HCT116 (cell line): Measurements from ENCODE around the gene BTF3. TPM values are rescaled to one million over a fixed set of nuclear protein-coding genes. Genes with fewer than 3 reads are reported as not detected.

Experiments
- ATAC-seq: fragments of 200-7000 bp; cut with Tn5 transposase; 2 replicates; pipeline ENCODE4 v1.9.1; 2020; ENCODE audit warnings: mild to moderate bottlenecking, moderate library complexity
- BruUV-seq: library from RNA; stranded (reverse); fragments of 400-500 nt; replicated peaks from 2 replicates; lab custom pipeline; 2021; lab: Mats Ljungman, UMichigan
- CTCF ChIA-PET: fragments of 300-600 bp; sonication (Branson Sonifier 250); formaldehyde crosslinking; loops from one replicate; lab custom pipeline; 2021; ENCODE audit warnings: antibody characterized with exemption; lab: Charles Lee
- POLR2A ChIA-PET: fragments of 300-600, 350-600 bp; sonication (Branson Sonifier 250); formaldehyde crosslinking; loops from one replicate; lab custom pipeline; 2021; ENCODE audit warnings: antibody characterized with exemption; lab: Charles Lee
- RAD21 ChIA-PET, 2 experiments: fragments of 300-600 bp; sonication (Branson Sonifier 250); formaldehyde crosslinking; loops; one replicate each; lab custom pipeline; 2023; ENCODE audit warnings: low total read pairs in 2 of 2; ENCODE audit not compliant: uncharacterized antibody in 2 of 2, unreplicated experiment in 2 of 2, low non-redundant PET in 1 of 2; lab: Charles Lee
- DNase-seq: peaks from one replicate; pipeline ENCODE4 v3.0.0-alpha.2; 2010; ENCODE audit warnings: low read depth, low spot score
- H2AFZ ChIP-seq: fragments of 200-600 bp; shearing (Covaris generic), sonication (generic); 2 replicates; pipeline ENCODE4 v1.6.1; 2017; ENCODE audit warnings: low read depth, mixed run types, mixed read lengths, antibody characterized with exemption, low read length; ENCODE audit not compliant: poor library complexity, severe bottlenecking
- H3K27ac ChIP-seq: 2 replicates; pipeline ENCODE4 v1.5.1; 2012; ENCODE audit warnings: low read depth, low read length
- H3K27me3 ChIP-seq: fragments of 200-600 bp; sonication (generic); 2 replicates; pipeline ENCODE4 v1.6.1; 2016; ENCODE audit warnings: mixed run types, low read length, mixed read lengths; ENCODE audit not compliant: insufficient read depth
- H3K36me3 ChIP-seq, 2 experiments: fragments of 200-500 bp in 1 of 2; fragments of 200-600 bp in 1 of 2; sonication (Bioruptor generic) in 1 of 2; sonication (generic) in 1 of 2; 2 replicates each; pipeline versions ENCODE4 v1.5.1 to v1.6.1; 2014 to 2016; ENCODE audit warnings: low read length in 2 of 2, inconsistent platforms in 1 of 2, mixed read lengths in 1 of 2, mixed run types in 1 of 2; ENCODE audit not compliant: insufficient read depth in 2 of 2, control insufficient read depth in 1 of 2
- H3K4me1 ChIP-seq, 2 experiments: fragments of 200-600 bp in 1 of 2; sonication (generic) in 1 of 2; 2 replicates each; pipeline versions ENCODE4 v1.5.1 to v1.6.1; 2012 to 2017; ENCODE audit warnings: low read length in 2 of 2, inconsistent platforms in 1 of 2, mild to moderate bottlenecking in 1 of 2, mixed read lengths in 1 of 2, mixed run types in 1 of 2, moderate library complexity in 1 of 2; ENCODE audit not compliant: insufficient read depth in 2 of 2, control insufficient read depth in 1 of 2
- H3K4me2 ChIP-seq: fragments of 200-600 bp; sonication (generic); 2 replicates; pipeline ENCODE4 v1.6.1; 2017; ENCODE audit warnings: mixed run types, low read length, mixed read lengths
- H3K4me3 ChIP-seq, 2 experiments: fragments of 200-600 bp in 1 of 2; sonication (generic) in 1 of 2; replicated peaks in 1 of 2; 2 replicates each; pipeline ENCODE4 v1.5.1; 2011 to 2016; ENCODE audit warnings: low read length in 2 of 2, control low read depth in 1 of 2, low read depth in 1 of 2, mild to moderate bottlenecking in 1 of 2, mixed read lengths in 1 of 2, mixed run types in 1 of 2
- H3K79me2 ChIP-seq: fragments of 200-600 bp; sonication (generic); 2 replicates; pipeline ENCODE4 v1.6.1; 2017; ENCODE audit warnings: mild to moderate bottlenecking, mixed run types, low read length, moderate library complexity, mixed read lengths; ENCODE audit not compliant: insufficient read depth
- H3K9ac ChIP-seq: fragments of 200-600 bp; sonication (generic); 2 replicates; pipeline ENCODE4 v1.6.1; 2016; ENCODE audit warnings: low read length, mixed read lengths
- H3K9me2 ChIP-seq: fragments of 200-600 bp; sonication (generic), shearing (Covaris generic); 2 replicates; pipeline ENCODE4 v1.6.1; 2017; ENCODE audit warnings: mixed run types, mild to moderate bottlenecking, moderate library complexity; ENCODE audit not compliant: insufficient read depth
- H3K9me3 ChIP-seq, 2 experiments: fragments of 200-500 bp in 1 of 2; fragments of 200-600 bp in 1 of 2; sonication (Bioruptor generic) in 1 of 2; sonication (generic) in 1 of 2; 2 replicates each; pipeline ENCODE4 v1.6.1; 2014 to 2017; ENCODE audit warnings: low read length in 2 of 2, mixed read lengths in 2 of 2, inconsistent platforms in 1 of 2, low read depth in 1 of 2, mild to moderate bottlenecking in 1 of 2, mixed run types in 1 of 2, moderate library complexity in 1 of 2; ENCODE audit not compliant: control insufficient read depth in 1 of 2, insufficient read depth in 1 of 2
- H4K20me1 ChIP-seq: fragments of 200-600 bp; sonication (generic), shearing (Covaris generic); 2 replicates; pipeline ENCODE4 v1.6.1; 2017; ENCODE audit warnings: mixed run types, mild to moderate bottlenecking, moderate library complexity; ENCODE audit not compliant: insufficient read depth
- CBX3 ChIP-seq: IDR thresholded peaks from 2 replicates; pipeline ENCODE4 v1.6.1; 2012; ENCODE audit warnings: low read depth
- CEBPB ChIP-seq: IDR thresholded peaks from 2 replicates; pipeline ENCODE4 v1.6.1; 2012; ENCODE audit warnings: low read depth
- EGR1 ChIP-seq: IDR thresholded peaks from 2 replicates; pipeline ENCODE4 v1.6.1; 2012; ENCODE audit warnings: low read depth
- ELF1 ChIP-seq: IDR thresholded peaks from 2 replicates; pipeline ENCODE4 v1.6.1; 2012; ENCODE audit warnings: low read depth, borderline replicate concordance
- EZH2 ChIP-seq: fragments of 200-600 bp; sonication (generic); IDR thresholded peaks from 2 replicates; pipeline ENCODE4 v1.6.1; 2017; ENCODE audit warnings: antibody characterized with exemption, mixed run types
- EZH2phosphoT487 ChIP-seq: fragments of 200-600 bp; IDR thresholded peaks from 2 replicates; pipeline ENCODE4 v1.6.1; 2018; ENCODE audit warnings: antibody characterized with exemption, borderline replicate concordance
- JUND ChIP-seq: IDR thresholded peaks from 2 replicates; pipeline ENCODE4 v1.6.1; 2012
- POLR2AphosphoS5 ChIP-seq: IDR thresholded peaks from 2 replicates; pipeline ENCODE4 v1.6.1; 2011; ENCODE audit warnings: mild to moderate bottlenecking, low read depth, low read length, moderate library complexity
- RAD21 ChIP-seq: IDR thresholded peaks from 2 replicates; pipeline ENCODE4 v1.6.1; 2012; ENCODE audit warnings: low read depth, mild to moderate bottlenecking
- SIN3A ChIP-seq: IDR thresholded peaks from 2 replicates; pipeline ENCODE4 v1.6.1; 2012; ENCODE audit warnings: low read depth
- YY1 ChIP-seq: IDR thresholded peaks from 2 replicates; pipeline ENCODE4 v1.6.1; 2011; ENCODE audit warnings: low read length, low read depth, moderate library complexity, mild to moderate bottlenecking; ENCODE audit not compliant: insufficient replicate concordance; ENCODE audit errors: extremely low read depth
- ZFX ChIP-seq: fragments of 450-650 bp; IDR thresholded peaks from 2 replicates; pipeline ENCODE4 v1.6.1; 2017
- ZNF274 ChIP-seq: fragments of 200-500 bp; sonication (Bioruptor generic); IDR thresholded peaks from 2 replicates; pipeline ENCODE4 v1.6.1; 2014; ENCODE audit warnings: mild to moderate bottlenecking, low read depth, low read length, inconsistent platforms
- intact Hi-C: fragments of 100-400 bp; cut with micrococcal nuclease; formaldehyde crosslinking; loops from 2 replicates; pipeline ENCODE4 v1.10.0; 2022
- total RNA-seq: library from RNA; stranded (reverse); gene quantifications from one replicate; pipeline ENCODE4 v1.2.1, GENCODE V29; 2021; ENCODE audit not compliant: unreplicated experiment
- TF ChIP-seq, protein P1 (sequence below): IDR thresholded peaks from 2 replicates; pipeline ENCODE4 v1.6.1; 2012
- TF ChIP-seq, protein P2 (sequence below), 3 experiments: fragments of 200-600 bp in 1 of 3; sonication (generic) in 1 of 3; IDR thresholded peaks in 2 of 3; conservative IDR thresholded peaks in 1 of 3; 2 replicates each; pipeline ENCODE4 v1.5.1; 2012 to 2017; ENCODE audit warnings: low read depth in 2 of 3, low read length in 2 of 3, antibody characterized with exemption in 1 of 3, borderline replicate concordance in 1 of 3, control low read depth in 1 of 3, mild to moderate bottlenecking in 1 of 3, mixed read lengths in 1 of 3, mixed run types in 1 of 3, moderate library complexity in 1 of 3; ENCODE audit not compliant: insufficient read depth in 1 of 3
- TF ChIP-seq, protein P3 (sequence below): IDR thresholded peaks from 2 replicates; pipeline ENCODE4 v1.6.1; 2012; ENCODE audit warnings: low read depth

The BTF3 gene
- total RNA-seq, 1 experiment from 2014 or later: 868 TPM

GRCh38 chr5:73529081-73529480 lies 30.8 kb downstream of the BTF3 start:
- 0 out of 4 replicates have a peak, but pooled peaks cover 0 to 3% of the 10 kb centered on the region in 2 experiments for H3K4me1 ChIP-seq
- DNase-seq (no peak), ATAC-seq (no peak)
- no peaks in the 10 kb centered on the region for H3K9me3 ChIP-seq
- RAD21 ChIA-PET: no interaction called here
- H3K9me2 ChIP-seq: no peaks in the 10 kb centered on the region
- no peaks in the 10 kb centered on the region for H4K20me1 ChIP-seq
- no TSS peak for BruUV-seq
- H3K4me2 ChIP-seq: no peak overlapping the region
- H2AFZ ChIP-seq: no peak overlapping the region
- H3K4me3 ChIP-seq: no peak overlapping the region
- CTCF ChIA-PET: no interaction called here
- H3K36me3 ChIP-seq: no peaks in the 10 kb centered on the region
- no peaks in the 10 kb centered on the region for H3K27me3 ChIP-seq
- POLR2A ChIA-PET: no interaction called here
- H3K79me2 ChIP-seq: no peaks in the 10 kb centered on the region
- intact Hi-C loops: no loop called here
- no peak for TF ChIP-seq JUND
- TF ChIP-seq, protein P1, sequence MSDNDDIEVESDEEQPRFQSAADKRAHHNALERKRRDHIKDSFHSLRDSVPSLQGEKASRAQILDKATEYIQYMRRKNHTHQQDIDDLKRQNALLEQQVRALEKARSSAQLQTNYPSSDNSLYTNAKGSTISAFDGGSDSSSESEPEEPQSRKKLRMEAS: no peak
- TF ChIP-seq, protein P2, sequence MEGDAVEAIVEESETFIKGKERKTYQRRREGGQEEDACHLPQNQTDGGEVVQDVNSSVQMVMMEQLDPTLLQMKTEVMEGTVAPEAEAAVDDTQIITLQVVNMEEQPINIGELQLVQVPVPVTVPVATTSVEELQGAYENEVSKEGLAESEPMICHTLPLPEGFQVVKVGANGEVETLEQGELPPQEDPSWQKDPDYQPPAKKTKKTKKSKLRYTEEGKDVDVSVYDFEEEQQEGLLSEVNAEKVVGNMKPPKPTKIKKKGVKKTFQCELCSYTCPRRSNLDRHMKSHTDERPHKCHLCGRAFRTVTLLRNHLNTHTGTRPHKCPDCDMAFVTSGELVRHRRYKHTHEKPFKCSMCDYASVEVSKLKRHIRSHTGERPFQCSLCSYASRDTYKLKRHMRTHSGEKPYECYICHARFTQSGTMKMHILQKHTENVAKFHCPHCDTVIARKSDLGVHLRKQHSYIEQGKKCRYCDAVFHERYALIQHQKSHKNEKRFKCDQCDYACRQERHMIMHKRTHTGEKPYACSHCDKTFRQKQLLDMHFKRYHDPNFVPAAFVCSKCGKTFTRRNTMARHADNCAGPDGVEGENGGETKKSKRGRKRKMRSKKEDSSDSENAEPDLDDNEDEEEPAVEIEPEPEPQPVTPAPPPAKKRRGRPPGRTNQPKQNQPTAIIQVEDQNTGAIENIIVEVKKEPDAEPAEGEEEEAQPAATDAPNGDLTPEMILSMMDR (IDR thresholded peaks at IDR 0.05 in 2 of 3, conservative IDR thresholded peaks at IDR 0.05 in 1 of 3; ENCODE audit: borderline replicate concordance in 1 of 3, insufficient read depth in 1 of 3, low read depth in 2 of 3, low read length in 2 of 3): no peak
- H3K9ac ChIP-seq: no peak overlapping the region
- no peak overlapping the region for H3K27ac ChIP-seq

DNA sequence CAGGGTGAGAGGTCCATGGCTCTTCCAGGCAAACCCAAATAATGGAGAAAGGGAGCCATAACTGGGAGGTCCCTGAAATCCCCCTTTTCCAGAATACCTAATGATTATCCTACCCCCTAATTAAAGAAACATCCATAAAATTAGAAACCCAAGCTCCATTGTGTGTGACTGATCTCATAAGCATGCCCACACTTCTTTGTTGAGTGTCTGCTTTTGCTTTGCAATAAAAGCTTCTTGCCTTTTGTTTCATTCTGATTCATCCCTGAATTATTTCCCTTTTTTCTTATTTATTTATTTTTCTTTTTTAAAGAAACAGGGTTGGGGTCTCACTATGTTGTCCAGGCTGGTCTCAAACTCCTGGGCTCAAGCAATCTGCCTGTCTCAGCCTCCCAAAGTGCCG lies 33.1 kb downstream of the BTF3 start:
- BruUV-seq: no TSS peak
- no peaks in the 10 kb centered on the region for H3K36me3 ChIP-seq
- H3K9me3 ChIP-seq: peaks cover 3 to 4% of the 10 kb centered on the region in 2 experiments; a peak in 1 of 4 replicates
- RAD21 ChIA-PET: no interaction called here
- POLR2A ChIA-PET: no interaction called here
- H3K4me1 ChIP-seq: 0 out of 4 replicates have a peak, but pooled peaks cover 0 to 3% of the 10 kb centered on the region in 2 experiments
- no peak for DNase-seq
- no peak overlapping the region for H3K4me2 ChIP-seq
- TF ChIP-seq POLR2AphosphoS5: no peak
- no peak for TF ChIP-seq SIN3A
- no peak for TF ChIP-seq YY1
- TF ChIP-seq EZH2: no peak
- no peak for TF ChIP-seq ZNF274
- TF ChIP-seq ELF1: no peak
- no peak for TF ChIP-seq RAD21
- TF ChIP-seq EGR1: no peak
- TF ChIP-seq CEBPB: no peak
- no peak for TF ChIP-seq CBX3
- no peak for TF ChIP-seq EZH2phosphoT487
- no peak for TF ChIP-seq ZFX
- TF ChIP-seq, protein P3, sequence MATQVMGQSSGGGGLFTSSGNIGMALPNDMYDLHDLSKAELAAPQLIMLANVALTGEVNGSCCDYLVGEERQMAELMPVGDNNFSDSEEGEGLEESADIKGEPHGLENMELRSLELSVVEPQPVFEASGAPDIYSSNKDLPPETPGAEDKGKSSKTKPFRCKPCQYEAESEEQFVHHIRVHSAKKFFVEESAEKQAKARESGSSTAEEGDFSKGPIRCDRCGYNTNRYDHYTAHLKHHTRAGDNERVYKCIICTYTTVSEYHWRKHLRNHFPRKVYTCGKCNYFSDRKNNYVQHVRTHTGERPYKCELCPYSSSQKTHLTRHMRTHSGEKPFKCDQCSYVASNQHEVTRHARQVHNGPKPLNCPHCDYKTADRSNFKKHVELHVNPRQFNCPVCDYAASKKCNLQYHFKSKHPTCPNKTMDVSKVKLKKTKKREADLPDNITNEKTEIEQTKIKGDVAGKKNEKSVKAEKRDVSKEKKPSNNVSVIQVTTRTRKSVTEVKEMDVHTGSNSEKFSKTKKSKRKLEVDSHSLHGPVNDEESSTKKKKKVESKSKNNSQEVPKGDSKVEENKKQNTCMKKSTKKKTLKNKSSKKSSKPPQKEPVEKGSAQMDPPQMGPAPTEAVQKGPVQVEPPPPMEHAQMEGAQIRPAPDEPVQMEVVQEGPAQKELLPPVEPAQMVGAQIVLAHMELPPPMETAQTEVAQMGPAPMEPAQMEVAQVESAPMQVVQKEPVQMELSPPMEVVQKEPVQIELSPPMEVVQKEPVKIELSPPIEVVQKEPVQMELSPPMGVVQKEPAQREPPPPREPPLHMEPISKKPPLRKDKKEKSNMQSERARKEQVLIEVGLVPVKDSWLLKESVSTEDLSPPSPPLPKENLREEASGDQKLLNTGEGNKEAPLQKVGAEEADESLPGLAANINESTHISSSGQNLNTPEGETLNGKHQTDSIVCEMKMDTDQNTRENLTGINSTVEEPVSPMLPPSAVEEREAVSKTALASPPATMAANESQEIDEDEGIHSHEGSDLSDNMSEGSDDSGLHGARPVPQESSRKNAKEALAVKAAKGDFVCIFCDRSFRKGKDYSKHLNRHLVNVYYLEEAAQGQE: no peak
- intact Hi-C loops: loop anchor here (10.0 kb wide), 2 partner anchors 607 to 1757 kb away; no protein-coding TSS in a partner anchor
- H4K20me1 ChIP-seq: no peaks in the 10 kb centered on the region
- H3K4me3 ChIP-seq: no peak overlapping the region
- ATAC-seq: no peak
- H3K27ac ChIP-seq: no peak overlapping the region
- no peaks in the 10 kb centered on the region for H3K79me2 ChIP-seq
- H3K9ac ChIP-seq: no peak overlapping the region
- no peak overlapping the region for H2AFZ ChIP-seq
- CTCF ChIA-PET: no interaction called here
- no peaks in the 10 kb centered on the region for H3K27me3 ChIP-seq
- no peaks in the 10 kb centered on the region for H3K9me2 ChIP-seq
